GM21360 (cell line): ENCODE data around the gene WHRN.
A peak's percentile ranks its signal among the peaks of the same experiment; 100 is the strongest.

ENCODE experiments used
- ATAC-seq: cut with Tn5 transposase; IDR thresholded peaks from one replicate; pipeline ENCODE4 v1.9.1; 2021; ENCODE audit warnings: mild to moderate bottlenecking, moderate library complexity; ENCODE audit not compliant: unreplicated experiment

The WHRN gene

GRCh38 chr9:114385397-114386181 is 119.7 kb downstream of the WHRN start:
- peak; percentile 77 for ATAC-seq

GRCh38 chr9:114384836-114385396 is 120.4 kb downstream of the WHRN start:
- no peak for ATAC-seq

- ATAC-seq = no peak
Measured at GRCh38 chr9:114384341-114384740, 120.9 kb downstream of the WHRN start.

- ATAC-seq = no peak
Measured at GRCh38 chr9:114383521-114384231, 121.6 kb downstream of the WHRN start.

GRCh38 chr9:114382699-114383520 is 122.4 kb downstream of the WHRN start:
- ATAC-seq = peak; percentile 26

GRCh38 chr9:114378883-114379282 is 126.4 kb downstream of the WHRN start:
- no peak for ATAC-seq

GRCh38 chr9:114378016-114378415 is 127.3 kb downstream of the WHRN start:
- ATAC-seq = no peak

GRCh38 chr9:114376586-114377445 is 128.5 kb downstream of the WHRN start:
- no peak for ATAC-seq

GRCh38 chr9:114375386-114376175 is 129.7 kb downstream of the WHRN start:
- no peak for ATAC-seq

- no peak for ATAC-seq
Measured at GRCh38 chr9:114374936-114375335, 130.3 kb downstream of the WHRN start.

GRCh38 chr9:114373960-114374730 is 131.1 kb downstream of the WHRN start:
- ATAC-seq = no peak

GRCh38 chr9:114372921-114373448 is 132.3 kb downstream of the WHRN start:
- peak; percentile 90 for ATAC-seq

- ATAC-seq = peak; percentile 37
Measured at GRCh38 chr9:114371973-114372917, 133.0 kb downstream of the WHRN start.

- ATAC-seq = no peak
Measured at GRCh38 chr9:114371343-114371944, 133.8 kb downstream of the WHRN start.

- ATAC-seq = no peak
Measured at GRCh38 chr9:114370968-114371320, 134.3 kb downstream of the WHRN start.

GRCh38 chr9:114370251-114370967 is 134.9 kb downstream of the WHRN start:
- no peak for ATAC-seq
